GM18499 (cell line): ENCODE results near the gene OSBPL3.

Experiments
- ATAC-seq: cut with Tn5 transposase; IDR thresholded peaks from one replicate; pipeline ENCODE4 v1.9.1; 2021; ENCODE audit warnings: moderate number of reproducible peaks; ENCODE audit not compliant: insufficient read depth, unreplicated experiment

The OSBPL3 gene

GRCh38 chr7:24903559-24903958 is 76.4 kb downstream of the OSBPL3 start:
- ATAC-seq: no peak

- ATAC-seq: no peak
Observed at GRCh38 chr7:24902931-24903330, 77.0 kb downstream of the OSBPL3 start.

- no peak for ATAC-seq
Observed at GRCh38 chr7:24902276-24902675, 77.7 kb downstream of the OSBPL3 start.

GRCh38 chr7:24899905-24900304 is 80.1 kb downstream of the OSBPL3 start:
- ATAC-seq: no peak

- ATAC-seq: no peak
Observed at GRCh38 chr7:24899161-24899560, 80.8 kb downstream of the OSBPL3 start.

- ATAC-seq: peak; percentile 34
Observed at GRCh38 chr7:24898691-24899090, 81.3 kb downstream of the OSBPL3 start.

- peak; percentile 64 for ATAC-seq
Observed at GRCh38 chr7:24896031-24896501, 83.9 kb downstream of the OSBPL3 start.

GRCh38 chr7:24894429-24895221 is 85.4 kb downstream of the OSBPL3 start:
- no peak for ATAC-seq

GRCh38 chr7:24891311-24891735 is 88.7 kb downstream of the OSBPL3 start:
- ATAC-seq: no peak

GRCh38 chr7:24889611-24890010 is 90.4 kb downstream of the OSBPL3 start:
- no peak for ATAC-seq

- no peak for ATAC-seq
Observed at GRCh38 chr7:24888653-24889052, 91.3 kb downstream of the OSBPL3 start.

- ATAC-seq: no peak
Observed at GRCh38 chr7:24885716-24886115, 94.3 kb downstream of the OSBPL3 start.

GRCh38 chr7:24885305-24885704 is 94.7 kb downstream of the OSBPL3 start:
- ATAC-seq: no peak

GRCh38 chr7:24884401-24884800 is 95.6 kb downstream of the OSBPL3 start:
- ATAC-seq: no peak

GRCh38 chr7:24883622-24884013 is 96.4 kb downstream of the OSBPL3 start:
- no peak for ATAC-seq

GRCh38 chr7:24882989-24883621 is 96.9 kb downstream of the OSBPL3 start:
- no peak for ATAC-seq

- ATAC-seq: no peak
Observed at GRCh38 chr7:24881623-24882022, 98.4 kb downstream of the OSBPL3 start.

GRCh38 chr7:24880886-24881285 is 99.1 kb downstream of the OSBPL3 start:
- no peak for ATAC-seq

GRCh38 chr7:24879291-24879690 is 100.7 kb downstream of the OSBPL3 start:
- no peak for ATAC-seq

GRCh38 chr7:24877790-24878311 is 102.1 kb downstream of the OSBPL3 start:
- peak; percentile 86 for ATAC-seq

- no peak for ATAC-seq
Observed at GRCh38 chr7:24874791-24875190, 105.2 kb downstream of the OSBPL3 start.
